22Rv1 (cell line): Measurements from ENCODE around the gene CREB5.

ENCODE experiments used
- ZFX ChIP-seq: fragments of 450-650 bp; IDR thresholded peaks from 2 replicates; pipeline ENCODE4 v1.6.1; 2017; ENCODE audit warnings: antibody characterized with exemption, borderline replicate concordance
- TF ChIP-seq, protein P1 (sequence below): fragments of 450-650 bp; IDR thresholded peaks from 2 replicates; pipeline ENCODE4 v1.5.1; 2017; ENCODE audit warnings: mild to moderate bottlenecking

DNA sequence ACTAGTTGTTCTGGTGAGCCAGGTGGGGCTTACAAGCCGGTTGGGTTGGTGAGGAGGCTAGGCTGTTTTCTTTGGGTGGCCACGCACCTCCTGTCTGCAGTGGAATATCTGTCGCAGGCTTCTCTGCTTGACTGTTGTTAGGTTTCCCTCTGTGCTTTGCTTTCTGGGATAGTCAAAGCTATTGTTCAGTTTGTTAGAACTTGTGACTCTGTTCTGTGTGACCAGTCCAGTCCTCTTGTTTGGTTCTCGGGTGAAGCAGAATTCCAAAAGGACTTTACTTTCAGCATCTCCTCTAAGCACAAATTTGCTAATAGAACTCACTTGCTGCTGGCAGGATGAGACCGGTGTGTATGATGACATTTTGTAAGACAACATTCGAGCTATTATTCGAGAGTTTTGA is 105.3 kb downstream of the CREB5 start:
- TF ChIP-seq, protein P1, sequence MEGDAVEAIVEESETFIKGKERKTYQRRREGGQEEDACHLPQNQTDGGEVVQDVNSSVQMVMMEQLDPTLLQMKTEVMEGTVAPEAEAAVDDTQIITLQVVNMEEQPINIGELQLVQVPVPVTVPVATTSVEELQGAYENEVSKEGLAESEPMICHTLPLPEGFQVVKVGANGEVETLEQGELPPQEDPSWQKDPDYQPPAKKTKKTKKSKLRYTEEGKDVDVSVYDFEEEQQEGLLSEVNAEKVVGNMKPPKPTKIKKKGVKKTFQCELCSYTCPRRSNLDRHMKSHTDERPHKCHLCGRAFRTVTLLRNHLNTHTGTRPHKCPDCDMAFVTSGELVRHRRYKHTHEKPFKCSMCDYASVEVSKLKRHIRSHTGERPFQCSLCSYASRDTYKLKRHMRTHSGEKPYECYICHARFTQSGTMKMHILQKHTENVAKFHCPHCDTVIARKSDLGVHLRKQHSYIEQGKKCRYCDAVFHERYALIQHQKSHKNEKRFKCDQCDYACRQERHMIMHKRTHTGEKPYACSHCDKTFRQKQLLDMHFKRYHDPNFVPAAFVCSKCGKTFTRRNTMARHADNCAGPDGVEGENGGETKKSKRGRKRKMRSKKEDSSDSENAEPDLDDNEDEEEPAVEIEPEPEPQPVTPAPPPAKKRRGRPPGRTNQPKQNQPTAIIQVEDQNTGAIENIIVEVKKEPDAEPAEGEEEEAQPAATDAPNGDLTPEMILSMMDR = no peak
- no peak for TF ChIP-seq ZFX
